Stimulated activated CD4-positive, alpha-beta T cell treated with anti-CD3 and anti-CD28 coated beads, Interleukin-1b, Interleukin-23, amount 100 ng/mL, for 1 hour (primary cell): Measurements from ENCODE around the gene ADAMTS9.

ENCODE experiments used
- DNase-seq, 2 donors: peaks; one replicate each; pipeline ENCODE4 v3.0.0-alpha.2; 2020; ENCODE audit warnings: low read depth in 2 of 2

ADAMTS9 gene

DNA sequence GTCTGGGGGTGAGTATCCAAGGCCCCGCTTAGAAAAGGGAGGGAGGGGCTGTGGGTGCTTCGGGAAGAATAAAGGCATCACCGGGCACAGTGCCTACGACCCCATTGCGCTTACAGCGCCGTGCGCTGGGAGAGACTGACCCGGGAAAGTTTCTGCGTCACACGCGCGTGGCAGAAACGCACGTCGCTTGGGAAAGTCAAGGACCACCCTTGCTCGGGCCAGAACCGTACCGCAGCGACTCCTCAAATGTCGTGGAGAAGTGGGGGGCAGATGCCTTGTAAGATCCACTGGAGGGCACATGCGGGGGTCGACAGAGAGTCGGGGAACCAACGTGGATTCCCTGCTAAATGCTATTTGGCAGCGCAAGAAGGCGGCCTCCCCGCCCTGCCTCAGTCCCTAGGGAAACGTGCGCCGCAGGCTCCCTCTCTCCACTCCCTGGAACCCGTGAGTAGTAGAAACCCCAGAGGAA, 2.4 kb downstream of the ADAMTS9 start:
- DNase-seq = no peak

DNA sequence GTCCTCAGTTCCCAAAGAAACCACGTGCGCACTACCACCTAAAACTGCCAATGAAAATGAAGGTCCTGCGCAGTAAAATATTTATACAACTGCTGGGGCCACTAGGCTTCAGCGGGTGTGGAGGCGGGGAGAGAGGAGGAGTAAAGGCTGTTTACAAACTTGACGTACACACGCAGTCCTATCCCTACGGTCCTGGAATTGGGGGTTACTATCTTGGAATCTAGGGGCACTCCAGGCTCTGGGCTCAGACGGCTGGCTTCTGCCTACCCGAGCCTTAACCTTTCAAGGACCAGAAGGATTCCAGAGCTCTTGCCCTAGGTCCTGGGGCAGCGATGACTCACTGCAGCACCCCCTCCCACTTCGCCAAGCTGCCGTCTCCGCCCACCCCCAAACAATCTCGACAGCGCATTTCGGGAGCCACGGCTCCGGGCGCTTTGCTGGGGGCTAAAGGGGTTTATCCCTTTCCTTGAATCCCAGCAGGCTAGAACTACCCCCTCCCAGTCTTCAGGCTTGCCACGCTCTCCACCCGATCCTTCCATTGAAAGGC, 3.0 kb downstream of the ADAMTS9 start:
- DNase-seq = no peak

DNA sequence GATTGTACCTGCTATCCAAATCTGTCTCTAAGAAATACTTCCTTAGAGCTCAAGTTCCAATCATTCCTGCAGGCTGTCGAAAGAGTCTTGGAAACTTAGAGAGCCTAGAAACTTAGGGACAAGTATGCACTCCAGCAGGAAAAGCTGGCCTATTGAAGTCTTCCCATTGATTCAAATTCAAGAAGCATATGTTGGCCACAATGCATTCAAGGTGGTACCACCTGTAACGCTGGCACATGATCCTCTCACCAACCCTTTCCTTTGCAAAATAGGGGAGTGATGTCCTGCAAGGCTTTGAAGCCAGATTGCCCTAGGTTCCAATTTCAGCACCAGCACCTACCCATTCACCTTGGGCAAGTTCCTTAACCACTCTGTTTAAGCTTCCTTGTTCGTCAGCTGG, 6.0 kb downstream of the ADAMTS9 start:
- DNase-seq = no peak

- DNase-seq = no peak
These were observed 6.8 kb downstream of the ADAMTS9 start for GRCh38 chr3:64681015-64681414.

- no peak for DNase-seq
These were observed 7.5 kb downstream of the ADAMTS9 start for GRCh38 chr3:64680334-64680733.

GRCh38 chr3:64677961-64678716, 9.7 kb downstream of the ADAMTS9 start:
- no peak for DNase-seq

- no peak for DNase-seq
These were observed 11.0 kb downstream of the ADAMTS9 start for GRCh38 chr3:64676831-64677230.

DNA sequence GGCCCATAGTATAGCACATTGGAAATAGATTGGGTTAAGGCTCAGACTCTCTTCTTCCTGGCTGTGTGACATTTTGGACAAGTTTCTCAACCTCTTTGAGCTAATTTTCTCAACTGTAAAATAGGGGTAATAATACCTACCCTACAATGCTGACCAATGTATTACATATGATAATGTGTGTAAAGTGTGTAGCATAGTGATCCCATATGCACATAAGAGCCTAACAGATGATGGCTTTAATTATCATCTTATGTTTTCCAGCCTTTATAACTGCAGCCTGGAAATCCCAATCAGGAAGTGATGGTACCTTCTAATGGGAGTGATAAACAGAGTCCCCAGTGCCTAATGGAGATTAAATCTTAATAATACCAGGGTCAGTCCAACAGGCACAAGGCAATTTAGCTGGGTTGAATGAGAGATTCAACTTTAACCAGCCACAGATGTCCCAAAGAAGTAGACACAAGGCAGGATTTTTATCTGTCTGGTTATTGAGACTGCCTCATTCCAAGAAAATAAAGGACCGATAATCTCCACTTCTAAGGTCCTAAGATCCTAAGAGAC, 12.0 kb downstream of the ADAMTS9 start:
- no peak for DNase-seq

DNA sequence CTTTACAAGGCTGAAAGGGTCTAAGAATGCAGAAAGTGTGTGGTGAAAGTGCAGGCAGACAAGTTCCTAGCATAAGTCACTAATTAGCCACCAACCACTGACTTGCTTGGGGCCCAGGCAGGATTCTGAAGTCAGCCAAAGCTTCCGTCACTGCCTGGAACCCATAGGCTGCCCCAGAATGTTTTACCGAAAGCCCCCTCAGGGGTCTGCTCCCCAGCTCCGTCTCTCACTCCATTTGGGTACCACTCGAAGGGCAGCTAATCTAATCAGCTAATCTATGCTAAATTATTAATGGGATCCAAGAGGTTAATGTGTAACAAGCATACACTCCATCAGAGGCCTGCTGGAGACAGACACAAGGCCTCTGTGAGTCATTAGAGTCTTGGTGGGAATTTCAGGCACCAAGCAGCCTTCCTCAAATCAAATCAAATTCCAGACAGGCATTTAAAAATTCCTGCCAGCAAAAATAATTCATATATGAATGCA, 13.2 kb downstream of the ADAMTS9 start:
- no peak for DNase-seq

- no peak for DNase-seq
These were observed 14.6 kb downstream of the ADAMTS9 start for GRCh38 chr3:64673159-64673715.

GRCh38 chr3:64668582-64669510, 19.0 kb downstream of the ADAMTS9 start:
- DNase-seq = no peak

DNA sequence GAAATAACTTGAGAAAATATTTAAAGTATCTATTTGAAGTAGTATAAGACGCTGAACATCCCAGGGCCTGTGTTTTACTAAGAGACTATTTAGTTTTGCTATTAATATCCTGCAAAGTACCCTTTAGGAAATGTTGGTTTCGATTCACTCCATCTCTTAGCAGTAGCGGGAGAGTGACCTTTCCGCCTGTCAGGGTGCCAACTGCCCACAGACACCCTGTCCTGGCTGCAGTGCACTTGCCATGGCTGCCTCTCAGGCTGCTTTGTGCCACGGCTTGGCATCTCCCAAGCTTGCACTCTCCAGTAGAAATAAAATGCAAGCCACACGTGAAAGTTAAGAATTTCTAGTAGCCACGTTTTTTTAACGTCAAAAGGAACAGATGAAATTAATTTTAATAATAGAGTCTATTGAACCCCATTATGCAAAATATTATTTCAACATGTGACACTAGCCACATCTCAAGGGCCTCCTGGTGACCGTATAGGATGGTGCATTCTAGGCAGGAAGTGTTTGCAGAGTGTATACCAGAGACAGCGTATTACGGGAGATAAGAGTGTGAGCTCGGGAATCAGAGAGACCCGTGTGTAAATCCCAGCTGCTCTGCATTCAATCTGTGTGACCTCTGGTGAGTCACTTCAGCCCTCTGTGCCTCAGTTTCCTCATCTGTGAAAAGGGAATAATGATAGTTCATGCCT, 19.8 kb downstream of the ADAMTS9 start:
- DNase-seq = no peak

DNA sequence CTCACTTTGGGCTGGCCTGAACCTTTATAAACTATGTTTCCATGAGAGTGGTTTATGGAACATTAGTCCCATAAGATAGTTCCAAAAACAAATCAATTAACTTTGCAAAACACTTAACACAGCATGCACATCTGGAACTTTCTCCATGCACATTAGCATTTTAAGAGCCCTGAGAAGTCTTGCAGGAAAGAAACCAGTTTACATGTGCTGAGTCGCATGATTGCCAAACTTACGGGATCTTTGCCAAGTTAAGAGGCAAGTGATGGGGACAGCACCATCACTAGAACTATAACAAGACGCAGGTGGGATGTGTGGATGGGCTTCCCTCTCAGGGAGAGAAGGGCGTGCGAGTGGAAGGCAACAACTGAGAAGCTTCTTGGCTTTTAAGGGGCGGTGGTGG, 20.7 kb downstream of the ADAMTS9 start:
- DNase-seq = no peak

DNA sequence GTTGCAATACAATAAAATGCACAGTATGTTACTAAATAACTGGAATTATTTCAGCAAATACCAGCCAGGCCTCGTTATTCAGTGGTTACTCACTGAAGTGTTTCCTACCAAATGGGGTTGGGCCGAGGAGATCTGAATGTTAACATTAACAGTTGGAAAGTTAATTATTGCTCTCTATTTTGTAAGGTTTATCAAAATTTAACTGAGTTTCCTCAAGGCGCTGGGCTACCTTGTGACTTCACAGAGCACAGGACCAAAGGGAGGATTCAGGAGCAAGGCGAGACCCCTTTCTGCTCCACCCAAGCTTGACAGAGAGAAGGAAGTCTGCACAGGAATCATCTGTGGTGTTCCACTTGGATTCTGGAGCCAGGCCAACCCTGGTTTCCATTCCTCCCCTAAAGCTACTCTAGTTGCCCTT, 21.6 kb downstream of the ADAMTS9 start:
- DNase-seq = no peak

GRCh38 chr3:64664397-64664796, 23.4 kb downstream of the ADAMTS9 start:
- DNase-seq = no peak

- DNase-seq = no peak
These were observed 28.2 kb downstream of the ADAMTS9 start for GRCh38 chr3:64659617-64659978.

DNA sequence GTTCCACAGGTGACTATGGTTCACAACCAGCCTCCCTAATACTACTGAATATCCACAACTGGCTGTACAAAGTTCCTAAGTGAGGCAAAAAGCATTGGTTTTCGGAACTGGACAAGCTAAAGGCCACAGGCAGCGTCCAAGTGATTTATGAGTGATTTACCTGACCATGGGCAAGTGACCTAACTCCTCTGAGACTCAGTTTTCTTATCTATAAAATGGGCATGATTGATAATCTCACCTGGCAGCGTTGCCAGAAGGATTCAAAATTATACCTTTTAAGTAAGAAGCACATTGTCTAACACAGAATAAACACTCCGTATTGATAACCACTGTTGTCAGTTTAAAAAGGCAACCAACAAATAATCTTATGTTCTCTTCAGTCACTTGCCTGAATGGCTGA, 29.8 kb downstream of the ADAMTS9 start:
- no peak for DNase-seq

DNA sequence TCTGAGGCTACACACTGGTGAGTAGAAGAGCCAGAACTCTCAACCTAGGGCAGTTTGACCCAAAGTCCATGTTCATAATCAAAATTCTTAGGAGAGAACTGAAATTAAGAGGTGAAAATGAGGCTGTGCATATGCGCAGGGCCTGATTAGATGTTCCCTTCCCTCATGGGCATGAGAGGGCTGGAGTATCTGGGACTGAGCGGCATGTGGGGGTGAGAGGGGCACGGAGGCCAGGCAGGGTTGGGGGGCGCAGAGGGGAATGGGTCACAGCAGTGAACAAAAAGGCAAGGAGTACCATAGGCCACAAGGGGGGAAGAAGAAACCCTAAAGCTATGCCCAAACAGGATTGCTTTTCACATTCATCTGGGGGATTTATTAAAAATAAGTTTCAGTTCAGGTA, 31.3 kb downstream of the ADAMTS9 start:
- no peak for DNase-seq

DNA sequence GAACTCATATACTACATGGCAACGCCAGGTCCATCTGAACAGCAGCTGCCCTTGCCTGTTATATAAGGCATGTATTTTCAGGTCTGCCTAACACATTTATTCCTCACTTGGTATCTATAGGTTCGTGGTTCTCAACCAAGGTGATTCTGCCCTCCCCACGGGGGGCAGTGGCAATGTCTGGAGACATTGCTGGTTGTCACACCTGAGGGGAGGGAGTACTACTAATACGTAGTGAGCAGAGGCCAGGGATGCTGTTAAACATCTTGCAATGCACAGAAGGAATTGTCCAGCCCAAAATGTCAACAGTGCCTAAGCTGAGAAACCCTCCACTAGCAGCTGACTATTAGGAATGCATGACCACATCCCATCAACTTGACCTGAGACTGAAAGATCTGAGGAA, 32.6 kb downstream of the ADAMTS9 start:
- DNase-seq = no peak

- no peak for DNase-seq
These were observed 33.8 kb downstream of the ADAMTS9 start for GRCh38 chr3:64654013-64654412.

- DNase-seq = no peak
These were observed 34.7 kb downstream of the ADAMTS9 start for GRCh38 chr3:64653101-64653500.
